ENCODE measurements around the gene SMAD6.

GRCh38 chr15:66795851-66796250 lies 93.8 kb downstream of the SMAD6 start:
- TF ChIP-seq, protein P1, sequence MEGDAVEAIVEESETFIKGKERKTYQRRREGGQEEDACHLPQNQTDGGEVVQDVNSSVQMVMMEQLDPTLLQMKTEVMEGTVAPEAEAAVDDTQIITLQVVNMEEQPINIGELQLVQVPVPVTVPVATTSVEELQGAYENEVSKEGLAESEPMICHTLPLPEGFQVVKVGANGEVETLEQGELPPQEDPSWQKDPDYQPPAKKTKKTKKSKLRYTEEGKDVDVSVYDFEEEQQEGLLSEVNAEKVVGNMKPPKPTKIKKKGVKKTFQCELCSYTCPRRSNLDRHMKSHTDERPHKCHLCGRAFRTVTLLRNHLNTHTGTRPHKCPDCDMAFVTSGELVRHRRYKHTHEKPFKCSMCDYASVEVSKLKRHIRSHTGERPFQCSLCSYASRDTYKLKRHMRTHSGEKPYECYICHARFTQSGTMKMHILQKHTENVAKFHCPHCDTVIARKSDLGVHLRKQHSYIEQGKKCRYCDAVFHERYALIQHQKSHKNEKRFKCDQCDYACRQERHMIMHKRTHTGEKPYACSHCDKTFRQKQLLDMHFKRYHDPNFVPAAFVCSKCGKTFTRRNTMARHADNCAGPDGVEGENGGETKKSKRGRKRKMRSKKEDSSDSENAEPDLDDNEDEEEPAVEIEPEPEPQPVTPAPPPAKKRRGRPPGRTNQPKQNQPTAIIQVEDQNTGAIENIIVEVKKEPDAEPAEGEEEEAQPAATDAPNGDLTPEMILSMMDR (IDR thresholded peaks at IDR 0.05; ENCODE audit: low read depth, low read length), result no peak
- TF ChIP-seq POLR2A (IDR thresholded peaks at IDR 0.05; ENCODE audit: extremely low read depth, insufficient read length), result no peak
- no peak for TF ChIP-seq MYC (IDR thresholded peaks at IDR 0.05; ENCODE audit: low read depth, low read length)
- TF ChIP-seq MAX (IDR thresholded peaks at IDR 0.05; ENCODE audit: low read depth, low read length), result no peak
